ENCODE data around the gene GRAMD2A.

Gene GRAMD2A

DNA sequence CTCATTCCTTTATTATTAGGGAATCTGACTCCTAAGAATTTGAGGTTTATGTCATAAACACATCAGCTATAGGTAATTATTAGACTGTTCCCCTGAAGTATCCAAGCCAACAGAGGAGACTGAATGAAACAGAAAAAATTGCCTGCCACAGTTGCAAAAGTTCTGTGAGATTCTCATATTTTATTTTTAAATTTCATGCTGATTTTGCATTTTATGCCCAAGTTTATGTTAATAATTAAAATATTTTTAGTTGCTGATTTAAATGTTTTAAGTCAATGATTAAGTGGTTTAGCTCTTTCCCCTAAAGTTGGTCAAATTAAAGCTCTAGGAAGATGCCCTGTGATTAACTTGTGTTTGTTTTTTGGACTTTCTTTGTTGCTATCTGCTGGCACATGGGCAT is 69.2 kb downstream of the GRAMD2A start:
- TF ChIP-seq TAF1 (IDR thresholded peaks at IDR 0.05; ENCODE audit: borderline replicate concordance, insufficient read depth, low read length) = no peak
- no peak for TF ChIP-seq SIN3A (IDR thresholded peaks at IDR 0.05; ENCODE audit: borderline replicate concordance, insufficient read depth, low read length)
- TF ChIP-seq FOXP2 (optimal IDR thresholded peaks at IDR 0.05; ENCODE audit: borderline replicate concordance, extremely low read depth, extremely low read length, insufficient read depth) = no peak
- TF ChIP-seq, protein P1, sequence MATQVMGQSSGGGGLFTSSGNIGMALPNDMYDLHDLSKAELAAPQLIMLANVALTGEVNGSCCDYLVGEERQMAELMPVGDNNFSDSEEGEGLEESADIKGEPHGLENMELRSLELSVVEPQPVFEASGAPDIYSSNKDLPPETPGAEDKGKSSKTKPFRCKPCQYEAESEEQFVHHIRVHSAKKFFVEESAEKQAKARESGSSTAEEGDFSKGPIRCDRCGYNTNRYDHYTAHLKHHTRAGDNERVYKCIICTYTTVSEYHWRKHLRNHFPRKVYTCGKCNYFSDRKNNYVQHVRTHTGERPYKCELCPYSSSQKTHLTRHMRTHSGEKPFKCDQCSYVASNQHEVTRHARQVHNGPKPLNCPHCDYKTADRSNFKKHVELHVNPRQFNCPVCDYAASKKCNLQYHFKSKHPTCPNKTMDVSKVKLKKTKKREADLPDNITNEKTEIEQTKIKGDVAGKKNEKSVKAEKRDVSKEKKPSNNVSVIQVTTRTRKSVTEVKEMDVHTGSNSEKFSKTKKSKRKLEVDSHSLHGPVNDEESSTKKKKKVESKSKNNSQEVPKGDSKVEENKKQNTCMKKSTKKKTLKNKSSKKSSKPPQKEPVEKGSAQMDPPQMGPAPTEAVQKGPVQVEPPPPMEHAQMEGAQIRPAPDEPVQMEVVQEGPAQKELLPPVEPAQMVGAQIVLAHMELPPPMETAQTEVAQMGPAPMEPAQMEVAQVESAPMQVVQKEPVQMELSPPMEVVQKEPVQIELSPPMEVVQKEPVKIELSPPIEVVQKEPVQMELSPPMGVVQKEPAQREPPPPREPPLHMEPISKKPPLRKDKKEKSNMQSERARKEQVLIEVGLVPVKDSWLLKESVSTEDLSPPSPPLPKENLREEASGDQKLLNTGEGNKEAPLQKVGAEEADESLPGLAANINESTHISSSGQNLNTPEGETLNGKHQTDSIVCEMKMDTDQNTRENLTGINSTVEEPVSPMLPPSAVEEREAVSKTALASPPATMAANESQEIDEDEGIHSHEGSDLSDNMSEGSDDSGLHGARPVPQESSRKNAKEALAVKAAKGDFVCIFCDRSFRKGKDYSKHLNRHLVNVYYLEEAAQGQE (IDR thresholded peaks at IDR 0.05; ENCODE audit: insufficient read depth in 1 of 2, low read depth in 2 of 2, low read length in 2 of 2) = no peak
- TF ChIP-seq POLR2AphosphoS5 (IDR thresholded peaks at IDR 0.05; ENCODE audit: low read depth, low read length) = no peak

DNA sequence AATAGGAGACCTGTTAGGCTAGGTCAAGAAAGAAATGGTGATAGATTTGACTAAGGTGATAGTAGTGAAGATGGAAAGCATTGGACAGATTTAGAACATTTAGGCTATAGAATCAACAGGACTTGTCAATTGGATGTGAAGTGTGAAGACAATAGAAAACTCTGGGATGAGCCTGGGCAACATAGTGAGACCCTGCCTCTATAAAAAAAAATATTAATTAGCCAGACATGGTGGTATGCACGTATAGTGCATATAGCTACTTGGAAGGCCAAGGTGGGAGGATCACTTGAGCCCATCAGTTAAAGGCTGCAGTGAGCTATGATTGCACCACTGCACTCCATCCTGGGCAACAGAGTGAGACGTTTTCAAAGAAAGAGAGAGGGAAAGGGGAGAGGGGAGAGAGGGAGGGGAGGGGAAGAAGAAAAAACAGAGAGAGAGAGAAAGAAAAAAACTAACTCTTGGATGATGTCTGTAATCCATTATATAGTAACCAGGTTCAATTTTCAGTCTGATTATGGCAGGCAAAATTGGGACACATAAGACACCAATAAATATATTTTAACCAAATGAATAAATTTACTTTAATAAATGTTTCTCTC is 69.8 kb downstream of the GRAMD2A start:
- no peak for TF ChIP-seq POLR2AphosphoS5 (IDR thresholded peaks at IDR 0.05; ENCODE audit: low read depth, low read length)
- TF ChIP-seq, protein P1 (IDR thresholded peaks at IDR 0.05; ENCODE audit: insufficient read depth in 1 of 2, low read depth in 2 of 2, low read length in 2 of 2) = no peak
- TF ChIP-seq FOXP2 (optimal IDR thresholded peaks at IDR 0.05; ENCODE audit: borderline replicate concordance, extremely low read depth, extremely low read length, insufficient read depth) = no peak
- TF ChIP-seq TAF1 (IDR thresholded peaks at IDR 0.05; ENCODE audit: borderline replicate concordance, insufficient read depth, low read length) = no peak
- TF ChIP-seq SIN3A (IDR thresholded peaks at IDR 0.05; ENCODE audit: borderline replicate concordance, insufficient read depth, low read length) = no peak

DNA sequence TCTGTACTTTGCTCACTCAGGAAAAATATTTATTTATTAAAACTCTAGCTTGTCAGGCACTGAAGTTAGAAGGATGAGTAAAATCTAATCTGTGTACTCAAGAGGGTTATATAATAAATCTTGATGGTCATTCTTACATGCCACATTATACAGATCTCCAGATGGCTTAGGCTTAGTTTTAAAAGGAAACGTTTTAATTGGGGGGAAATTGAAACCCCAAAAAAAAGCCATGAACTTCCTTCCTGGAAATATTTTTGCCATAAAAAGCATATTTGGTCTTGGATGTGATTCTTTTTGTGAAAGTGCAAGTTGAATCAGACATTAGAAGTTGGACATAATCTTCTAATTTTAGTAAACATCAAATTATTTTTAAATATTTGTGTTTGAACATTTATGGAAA is 73.4 kb downstream of the GRAMD2A start:
- TF ChIP-seq POLR2AphosphoS5 (IDR thresholded peaks at IDR 0.05; ENCODE audit: low read depth, low read length) = no peak
- TF ChIP-seq FOXP2 (optimal IDR thresholded peaks at IDR 0.05; ENCODE audit: borderline replicate concordance, extremely low read depth, extremely low read length, insufficient read depth) = no peak
- TF ChIP-seq TAF1 (IDR thresholded peaks at IDR 0.05; ENCODE audit: borderline replicate concordance, insufficient read depth, low read length) = no peak
- TF ChIP-seq SIN3A (IDR thresholded peaks at IDR 0.05; ENCODE audit: borderline replicate concordance, insufficient read depth, low read length) = no peak
- TF ChIP-seq, protein P1 (IDR thresholded peaks at IDR 0.05; ENCODE audit: insufficient read depth in 1 of 2, low read depth in 2 of 2, low read length in 2 of 2) = no peak

DNA sequence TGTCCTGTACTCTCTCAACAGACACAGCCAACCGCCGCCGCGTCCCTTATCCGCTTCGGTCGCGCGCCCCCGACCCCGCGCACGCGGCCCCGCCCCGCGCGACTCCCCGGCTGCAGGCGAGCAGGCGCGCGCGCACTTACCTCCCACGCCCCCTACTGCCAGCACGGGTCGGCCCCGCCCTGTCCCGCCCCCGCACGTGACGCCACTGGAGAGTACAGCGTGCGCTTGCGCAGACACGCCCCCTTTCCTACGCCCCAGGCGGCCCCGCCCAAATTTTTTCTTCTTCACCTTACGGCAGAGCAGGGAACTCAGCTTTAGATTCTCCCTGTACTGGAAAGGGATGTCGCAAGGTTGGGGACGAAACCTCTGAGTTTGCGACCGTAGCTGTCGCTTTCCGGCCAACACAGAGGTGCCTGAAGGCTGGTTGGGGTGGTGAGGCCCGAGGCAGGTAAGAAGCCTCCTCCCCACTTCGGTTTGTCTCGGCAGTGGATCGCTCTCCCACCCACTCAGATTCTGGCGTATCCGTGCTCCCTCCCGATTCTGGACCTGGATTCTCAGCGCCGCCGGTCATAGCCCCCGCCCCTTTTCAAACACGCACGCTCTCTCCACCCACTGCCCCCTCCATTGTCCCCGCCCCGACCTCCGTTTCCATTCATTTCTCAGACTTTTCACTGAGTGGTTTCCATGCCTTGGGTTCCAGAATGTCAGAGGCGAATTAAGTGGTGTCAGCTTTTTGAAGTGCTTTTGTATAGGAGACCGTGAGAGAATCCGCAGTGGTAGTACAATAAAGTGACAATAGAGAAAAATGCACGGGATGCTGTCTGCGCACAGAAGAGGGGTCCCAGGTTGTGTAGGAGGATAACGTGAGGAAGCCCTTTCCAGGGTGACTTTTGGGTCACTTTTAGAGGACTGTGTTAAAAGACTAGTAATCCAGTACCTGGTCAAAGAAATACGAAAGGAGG is 79.3 kb downstream of the GRAMD2A start, which contains the start of the genes MYO9A and SENP8:
TSS of gene MYO9A (minus strand) at position 134 of the 962 bp plus-strand sequence. CDS start 71,587 bp downstream, outside the sequence.
TSS of gene SENP8 (plus strand) at position 387 of the 962 bp plus-strand sequence. CDS start 21,221 bp downstream, outside the sequence.
- peak; percentile 86 for TF ChIP-seq POLR2AphosphoS5 (IDR thresholded peaks at IDR 0.05; ENCODE audit: low read depth, low read length)
- peak; percentile 69 for TF ChIP-seq FOXP2 (optimal IDR thresholded peaks at IDR 0.05; ENCODE audit: borderline replicate concordance, extremely low read depth, extremely low read length, insufficient read depth)
- peak; percentile 64; the same call in 1 of the 2 replicates for TF ChIP-seq TAF1 (IDR thresholded peaks at IDR 0.05; ENCODE audit: borderline replicate concordance, insufficient read depth, low read length)
- TF ChIP-seq SIN3A (IDR thresholded peaks at IDR 0.05; ENCODE audit: borderline replicate concordance, insufficient read depth, low read length) = no peak
- TF ChIP-seq, protein P1 (IDR thresholded peaks at IDR 0.05; ENCODE audit: insufficient read depth in 1 of 2, low read depth in 2 of 2, low read length in 2 of 2) = peak in 1 of 2 experiments; percentile 13; a peak in 1 of 4 replicates
